ENCODE data around the gene SNX33.
"Not testable (repeated sequence)": the region's sequence is repeated elsewhere in the genome, so short reads cannot be mapped to it uniquely, and the experiment has no call there.

- TF ChIP-seq MAX (IDR thresholded peaks at IDR 0.05; ENCODE audit: low read depth, low read length); CTCF (IDR thresholded peaks at IDR 0.05; ENCODE audit: low read depth, low read length); POLR2A (IDR thresholded peaks at IDR 0.05; ENCODE audit: extremely low read depth, insufficient read length); MYC (IDR thresholded peaks at IDR 0.05; ENCODE audit: low read depth, low read length): not testable (repeated sequence)
Observed at GRCh38 chr15:75697974-75698747, 50.4 kb downstream of the SNX33 start.

All from NB4 (cell line).